ENCODE measurements around the gene TRAF5.
"Not testable (repeated sequence)": the region's sequence is repeated elsewhere in the genome, so short reads cannot be mapped to it uniquely, and the experiment has no call there.

The TRAF5 gene

GRCh38 chr1:211349741-211350140 is 23.1 kb downstream of the TRAF5 start:
- Histone ChIP-seq H3K27ac (no peak overlapping the region), H3K27me3 (ENCODE audit: insufficient read depth, low read depth, severe bottlenecking) (no peaks in the 10 kb centered on the region), H3K4me3 (ENCODE audit: low read depth, low read length) (no peak overlapping the region), H3K36me3 (peaks cover 14% of the 10 kb centered on the region), H3K9me3 (ENCODE audit: severe bottlenecking) (no peaks in the 10 kb centered on the region)
- DNase-seq = no peak
- no peak for TF ChIP-seq CTCF (IDR thresholded peaks at IDR 0.05; ENCODE audit: low read depth, low read length)

- H3K4me3 ChIP-seq (ENCODE audit: low read depth, low read length); DNase-seq; H3K9me3 ChIP-seq (ENCODE audit: severe bottlenecking); H3K27me3 ChIP-seq (ENCODE audit: insufficient read depth, low read depth, severe bottlenecking); H3K27ac ChIP-seq: not testable (repeated sequence)
- peaks cover 33% of the 10 kb centered on the region for H3K36me3 ChIP-seq
Measured at GRCh38 chr1:211352055-211352454, 25.4 kb downstream of the TRAF5 start.

DNA sequence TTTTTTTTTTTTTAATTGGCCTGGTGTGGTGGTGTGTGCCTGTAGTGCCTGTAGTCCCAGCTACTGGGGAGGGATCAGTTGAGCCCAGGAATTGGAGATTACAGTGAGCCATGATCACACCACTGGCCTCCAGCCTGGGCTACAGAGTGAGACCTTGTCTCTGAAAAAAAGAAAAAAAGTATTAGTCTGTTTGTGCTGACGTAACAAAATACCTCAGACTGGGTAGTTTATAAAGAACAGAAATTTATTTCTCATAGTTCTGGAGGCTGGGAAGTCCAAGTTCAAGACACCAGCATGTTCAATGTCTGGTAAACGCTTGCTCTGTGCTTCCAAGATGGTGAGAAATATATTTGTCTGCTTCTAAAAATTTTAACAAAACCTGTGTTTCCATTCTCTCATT is 25.8 kb downstream of the TRAF5 start:
- no peak overlapping the region for H3K4me3 ChIP-seq (ENCODE audit: low read depth, low read length)
- peaks cover 37% of the 10 kb centered on the region for H3K36me3 ChIP-seq
- TF ChIP-seq CTCF (IDR thresholded peaks at IDR 0.05; ENCODE audit: low read depth, low read length) = no peak
- H3K9me3 ChIP-seq (ENCODE audit: severe bottlenecking) = no peaks in the 10 kb centered on the region
- H3K27me3 ChIP-seq (ENCODE audit: insufficient read depth, low read depth, severe bottlenecking) = no peaks in the 10 kb centered on the region
- no peak for DNase-seq
- no peak overlapping the region for H3K27ac ChIP-seq

- H3K36me3 ChIP-seq = peaks cover 43% of the 10 kb centered on the region
- peak; percentile 92 for TF ChIP-seq CTCF (IDR thresholded peaks at IDR 0.05; ENCODE audit: low read depth, low read length)
- no peak overlapping the region for H3K4me3 ChIP-seq (ENCODE audit: low read depth, low read length)
- peak; percentile 82 for DNase-seq
- no peak overlapping the region for H3K27ac ChIP-seq
- no peaks in the 10 kb centered on the region for H3K9me3 ChIP-seq (ENCODE audit: severe bottlenecking)
- no peaks in the 10 kb centered on the region for H3K27me3 ChIP-seq (ENCODE audit: insufficient read depth, low read depth, severe bottlenecking)
Measured at GRCh38 chr1:211352985-211353515, 26.4 kb downstream of the TRAF5 start.

GRCh38 chr1:211353562-211354212 is 27.1 kb downstream of the TRAF5 start:
- TF ChIP-seq CTCF (IDR thresholded peaks at IDR 0.05; ENCODE audit: low read depth, low read length) = no peak
- peaks cover 44% of the 10 kb centered on the region for H3K36me3 ChIP-seq
- no peak overlapping the region for H3K4me3 ChIP-seq (ENCODE audit: low read depth, low read length)
- H3K27me3 ChIP-seq (ENCODE audit: insufficient read depth, low read depth, severe bottlenecking) = no peaks in the 10 kb centered on the region
- H3K27ac ChIP-seq = no peak overlapping the region
- DNase-seq = no peak
- no peaks in the 10 kb centered on the region for H3K9me3 ChIP-seq (ENCODE audit: severe bottlenecking)

- no peaks in the 10 kb centered on the region for H3K27me3 ChIP-seq (ENCODE audit: insufficient read depth, low read depth, severe bottlenecking)
- no peak for DNase-seq
- H3K36me3 ChIP-seq = peaks cover 64% of the 10 kb centered on the region
- no peaks in the 10 kb centered on the region for H3K9me3 ChIP-seq (ENCODE audit: severe bottlenecking)
- H3K27ac ChIP-seq = no peak overlapping the region
- no peak overlapping the region for H3K4me3 ChIP-seq (ENCODE audit: low read depth, low read length)
- TF ChIP-seq CTCF (IDR thresholded peaks at IDR 0.05; ENCODE audit: low read depth, low read length) = no peak
Measured at GRCh38 chr1:211355873-211356272, 29.2 kb downstream of the TRAF5 start.

Measured in WERI-Rb-1 (cell line).